Amniotic epithelial cell (primary cell): ENCODE results near the gene CDC7.
"Not testable (repeated sequence)": the region's sequence is repeated elsewhere in the genome, so short reads cannot be mapped to it uniquely, and the experiment has no call there.

Experiments used
- DNase-seq: peaks from one replicate; pipeline ENCODE4 v3.0.0-alpha.2; 2010; ENCODE audit warnings: low read depth

Gene CDC7

DNA sequence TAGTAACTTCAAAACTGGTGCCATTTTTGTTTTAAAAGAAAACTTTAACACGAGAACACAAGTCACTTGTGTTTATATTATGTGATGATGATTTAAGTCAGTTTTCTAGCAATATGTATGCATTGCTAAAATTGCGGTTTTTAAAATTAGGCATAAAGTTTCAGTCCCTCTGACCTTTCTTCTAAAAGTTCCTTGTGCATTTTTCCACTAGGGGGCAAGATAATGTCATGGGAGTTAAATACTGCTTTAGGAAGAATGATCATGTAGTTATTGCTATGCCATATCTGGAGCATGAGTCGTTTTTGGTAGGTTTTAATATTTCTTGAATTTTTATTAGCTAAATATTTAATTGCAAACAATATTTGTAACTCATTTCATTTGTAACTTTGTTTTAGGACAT is 10.7 kb downstream of the CDC7 start:
- peak; percentile 54 for DNase-seq

DNA sequence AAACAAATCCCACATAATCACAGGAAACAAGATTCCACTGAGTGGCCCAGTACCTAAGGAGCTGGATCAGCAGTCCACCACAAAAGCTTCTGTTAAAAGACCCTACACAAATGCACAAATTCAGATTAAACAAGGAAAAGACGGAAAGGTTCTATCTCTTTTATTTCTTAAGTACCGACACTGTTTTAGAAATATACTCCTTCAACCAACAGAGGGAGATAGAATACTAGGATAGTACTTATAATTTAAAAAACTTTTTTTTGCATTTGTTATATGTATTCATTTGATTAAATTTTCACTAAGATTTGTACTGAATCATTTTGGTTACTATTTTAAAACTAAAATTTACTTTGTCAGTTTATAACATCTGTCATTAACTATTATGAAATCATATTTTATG is 12.5 kb downstream of the CDC7 start:
- DNase-seq = peak; percentile 42

GRCh38 chr1:91513706-91514105 is 13.1 kb downstream of the CDC7 start:
- no peak for DNase-seq

- no peak for DNase-seq
Measured at GRCh38 chr1:91515994-91516393, 15.3 kb downstream of the CDC7 start.

GRCh38 chr1:91516605-91517004 is 16.0 kb downstream of the CDC7 start:
- not testable (repeated sequence) for DNase-seq

GRCh38 chr1:91519167-91519566 is 18.5 kb downstream of the CDC7 start:
- DNase-seq = not testable (repeated sequence)

GRCh38 chr1:91520942-91521507 is 20.4 kb downstream of the CDC7 start:
- peak; percentile 30 for DNase-seq

GRCh38 chr1:91523482-91523881 is 22.8 kb downstream of the CDC7 start:
- peak; percentile 67 for DNase-seq

DNA sequence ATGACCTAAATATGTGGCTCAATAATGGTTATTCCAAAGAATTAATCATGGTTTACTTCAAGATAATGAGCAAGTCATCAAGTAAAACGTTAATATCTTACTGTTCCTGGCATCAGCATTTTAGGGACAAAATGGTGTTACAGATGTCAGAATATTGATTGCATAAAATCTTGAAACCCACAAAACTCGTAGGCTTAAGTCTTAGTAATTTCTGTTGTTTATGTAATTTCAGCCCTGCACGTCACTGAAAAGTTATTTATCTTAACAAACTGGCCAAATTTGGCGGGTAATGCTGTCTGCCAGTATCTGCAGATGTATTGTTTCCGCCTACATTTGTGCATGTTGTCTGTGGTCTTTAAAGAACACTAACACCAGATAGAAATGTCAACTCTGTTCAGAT is 25.8 kb downstream of the CDC7 start:
- peak; percentile 94 for DNase-seq

DNA sequence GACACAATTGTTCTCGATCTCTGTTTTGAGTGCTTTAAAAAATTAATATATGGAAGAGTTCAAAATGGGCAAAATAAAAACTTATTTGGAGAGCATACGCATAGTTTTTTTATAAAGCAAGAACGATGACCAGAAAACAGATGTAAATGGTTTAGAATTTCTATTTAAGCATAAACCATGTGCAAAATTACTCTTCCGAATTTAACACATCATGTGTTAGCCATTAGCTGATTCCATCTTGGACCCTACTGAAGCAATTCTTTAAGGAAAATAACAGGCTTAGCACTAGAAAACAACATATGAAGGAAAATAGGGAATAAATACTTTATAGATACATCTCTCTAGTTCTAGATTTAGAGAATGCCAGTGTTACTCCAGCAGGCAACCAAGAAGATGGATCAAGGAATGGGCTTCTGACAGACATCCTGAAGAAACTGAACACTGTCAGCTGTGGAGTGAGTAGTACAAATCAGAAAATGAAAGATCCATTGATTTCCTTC is 26.7 kb downstream of the CDC7 start:
- DNase-seq = no peak

- DNase-seq = no peak
Measured at GRCh38 chr1:91527781-91528180, 27.1 kb downstream of the CDC7 start.

- DNase-seq = peak; percentile 40
Measured at GRCh38 chr1:91529856-91530255, 29.2 kb downstream of the CDC7 start.

GRCh38 chr1:91533361-91534024 is 32.8 kb downstream of the CDC7 start:
- no peak for DNase-seq

- DNase-seq = no peak
Measured at GRCh38 chr1:91535441-91535840, 34.8 kb downstream of the CDC7 start.

DNA sequence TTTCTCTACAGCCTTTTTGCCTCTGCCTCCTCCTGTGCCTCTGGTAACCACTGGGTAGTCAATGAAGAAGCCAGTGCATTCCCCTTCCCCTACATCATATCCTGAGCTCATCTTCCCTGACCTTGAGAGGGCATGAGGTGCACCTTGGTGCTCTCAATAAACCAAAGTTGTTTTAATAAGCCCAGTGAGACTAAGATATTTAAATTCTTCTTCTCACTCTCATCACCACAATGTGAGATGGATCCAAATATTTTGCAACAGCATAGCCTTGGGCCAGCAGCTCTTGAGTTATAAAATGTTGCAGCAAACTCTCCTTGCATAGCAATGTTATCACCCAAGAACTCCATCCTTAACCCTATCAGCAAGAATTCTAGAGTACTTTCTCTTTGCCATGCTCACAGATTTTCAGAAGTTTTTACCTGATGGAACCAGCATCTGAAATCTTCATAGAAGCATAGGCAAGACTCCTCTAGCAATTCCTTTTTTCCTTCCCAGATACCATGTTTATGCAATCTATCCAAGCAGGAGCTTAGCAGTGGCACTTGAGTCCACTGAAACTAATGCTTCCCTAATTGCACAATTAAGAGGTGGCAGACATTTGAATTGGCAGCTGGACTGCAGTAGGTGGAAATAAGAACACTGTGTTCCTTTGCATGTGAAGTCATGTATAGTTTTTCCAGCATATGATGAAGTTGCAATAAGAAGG is 36.8 kb downstream of the CDC7 start:
- peak; percentile 91 for DNase-seq

DNA sequence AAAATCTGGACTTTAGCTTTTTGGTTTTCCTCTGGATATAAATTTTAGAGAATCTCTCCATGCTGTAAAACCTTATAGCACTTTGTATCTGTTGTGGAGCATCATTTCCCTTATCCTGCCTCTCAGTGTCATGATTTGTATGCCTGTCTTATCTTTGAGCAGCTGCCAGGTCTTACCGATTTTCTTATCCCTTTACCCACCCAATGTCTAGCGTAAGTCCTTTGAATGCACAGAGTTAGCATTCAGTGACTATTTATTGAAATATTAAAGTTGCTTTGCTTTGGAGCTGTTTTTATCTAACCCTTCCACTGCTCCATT is 37.3 kb downstream of the CDC7 start:
- no peak for DNase-seq

- no peak for DNase-seq
Measured at GRCh38 chr1:91540910-91541309, 40.3 kb downstream of the CDC7 start.

DNA sequence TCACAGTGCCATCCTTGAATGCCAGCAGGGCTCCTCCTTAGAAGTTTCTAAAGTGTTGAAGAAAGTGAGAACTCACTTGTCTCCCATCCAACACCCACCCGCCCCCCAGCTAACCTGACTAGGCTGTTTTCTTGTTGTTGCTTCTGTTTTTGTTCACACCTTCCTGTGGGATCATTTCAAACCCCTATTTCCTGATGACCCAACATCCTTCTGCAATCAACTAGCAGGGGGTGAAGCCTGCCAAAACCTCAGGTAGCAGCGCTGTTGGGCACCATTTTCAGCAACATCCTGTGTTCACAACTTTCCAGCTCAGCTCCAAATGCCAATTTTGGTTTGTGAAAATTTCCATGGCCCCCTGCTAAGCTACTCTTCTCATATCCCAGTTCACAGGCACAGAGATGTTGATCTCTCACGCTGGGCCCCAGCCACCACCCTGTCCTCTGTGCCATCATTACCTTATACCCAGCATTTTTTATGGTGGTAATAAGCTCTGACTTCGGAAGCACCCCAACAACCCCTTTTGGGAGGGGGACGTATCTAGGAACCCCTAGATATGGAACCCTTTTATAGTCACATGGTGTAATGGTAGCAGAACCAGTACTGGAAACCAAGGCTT is 41.4 kb downstream of the CDC7 start:
- DNase-seq = no peak

DNA sequence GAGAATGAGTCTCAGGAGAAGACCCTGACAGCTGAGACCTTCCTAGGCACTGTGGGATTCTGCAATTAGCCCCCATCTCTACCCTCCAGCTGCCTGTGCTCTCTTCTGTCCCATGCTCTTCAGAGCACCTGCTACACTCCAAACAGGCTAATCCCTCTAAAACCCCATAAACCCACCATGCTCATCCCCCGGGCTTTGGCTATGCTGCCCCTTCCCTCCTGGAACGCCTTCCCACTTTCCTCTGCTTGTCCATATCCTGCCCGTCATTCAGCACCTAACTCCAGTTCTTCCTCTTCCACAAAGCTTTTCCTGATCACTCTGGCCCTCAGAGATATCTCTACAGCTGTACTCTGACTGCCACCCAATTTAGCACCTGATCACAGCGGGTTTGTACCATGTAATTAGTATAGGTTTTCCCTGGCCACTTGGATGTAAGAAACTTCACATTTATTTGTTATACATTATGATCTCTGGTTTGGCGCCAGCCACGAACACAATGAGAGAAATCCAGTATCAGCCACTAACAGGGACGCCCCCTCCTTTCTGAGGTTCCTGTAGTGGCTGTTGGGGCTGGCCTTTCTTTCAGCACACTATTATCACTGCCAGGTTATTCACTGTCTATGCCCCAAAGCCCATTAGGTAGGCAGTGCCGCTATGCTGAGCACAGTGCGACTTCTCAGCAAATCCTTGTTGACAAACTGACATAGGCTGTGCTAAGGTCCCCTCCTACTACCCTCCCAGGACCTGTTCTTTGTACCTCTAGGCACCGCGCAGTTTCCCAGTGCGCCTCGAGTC is 45.1 kb downstream of the CDC7 start:
- DNase-seq = no peak

- no peak for DNase-seq
Measured at GRCh38 chr1:91546301-91546581, 45.6 kb downstream of the CDC7 start.

DNA sequence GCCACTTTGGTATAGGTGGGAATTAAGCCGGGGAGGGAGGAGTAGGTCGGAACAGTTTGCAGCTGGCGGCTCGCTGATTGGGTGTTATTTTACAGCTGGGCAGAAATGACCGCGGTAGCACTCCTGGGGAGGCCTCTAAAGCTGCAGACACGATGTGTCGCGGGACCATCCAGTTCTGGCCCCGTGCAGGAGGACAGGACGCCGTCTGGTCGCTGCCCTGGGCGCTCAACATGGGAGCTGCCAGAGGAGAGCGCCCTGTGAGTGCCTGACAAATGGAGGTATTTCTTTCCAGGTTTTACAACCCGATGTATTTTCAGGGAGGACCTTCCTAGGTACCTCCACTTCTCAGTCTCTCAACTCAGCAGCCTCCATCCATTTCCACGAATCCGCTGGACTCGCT is 46.2 kb downstream of the CDC7 start:
- no peak for DNase-seq

GRCh38 chr1:91548376-91549040 is 47.9 kb downstream of the CDC7 start:
- no peak for DNase-seq
